Tongue (tissue), 3 donors: Measurements from ENCODE around the gene MFAP1. TPM values are rescaled to one million over a fixed set of nuclear protein-coding genes. Genes with fewer than 3 reads are reported as not detected.
A peak's percentile ranks its signal among the peaks of the same experiment; 100 is the strongest.

ENCODE experiments used
- DNase-seq: peaks from one replicate; pipeline ENCODE4 v3.0.0-alpha.2; 2015
- small RNA-seq: library from RNA; depleted of rRNA; stranded (forward); fragments of <200 nt; gene quantifications from one replicate; pipeline ENCODE3, GENCODE V24; 2014; ENCODE audit warnings: low replicate concordance
- total RNA-seq: library from RNA; depleted of rRNA; stranded (reverse); fragments of >200 nt; gene quantifications from one replicate; pipeline ENCODE4 v1.2.3, GENCODE V29; 2014

Gene MFAP1
- total RNA-seq, 1 donor from 2014 or later = 24.3 TPM

DNA sequence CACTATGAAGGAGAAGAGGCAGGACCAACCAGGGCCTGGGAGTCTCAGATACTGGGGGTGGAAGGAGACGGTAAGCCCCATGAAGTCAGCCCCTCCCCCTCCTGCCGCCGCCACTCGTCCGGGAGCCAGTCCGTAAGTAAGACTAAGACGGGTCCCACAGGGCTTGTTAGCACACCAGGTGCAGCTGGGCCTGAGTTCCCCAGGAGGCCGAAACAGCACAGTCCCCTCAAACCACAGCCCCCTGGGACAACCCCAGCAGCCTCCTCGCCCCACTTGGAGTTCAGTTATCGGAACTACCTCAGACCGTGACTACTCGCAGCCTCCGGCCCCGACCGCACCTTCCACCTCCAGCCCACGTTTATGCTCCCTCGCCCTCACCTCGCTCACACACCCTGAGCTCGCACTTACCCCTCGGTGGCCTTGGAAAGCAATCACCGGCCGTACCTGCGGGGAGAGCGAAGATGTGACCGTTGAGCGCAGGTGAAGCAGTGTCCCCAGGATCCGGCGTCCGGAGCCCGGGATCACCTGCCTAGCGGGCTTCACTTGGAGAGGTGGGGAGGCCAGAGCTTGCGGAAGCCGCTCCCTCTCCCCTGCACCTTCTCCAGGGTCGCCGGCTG, 48.3 kb downstream of the MFAP1 start:
- peak; percentile 30 for DNase-seq

DNA sequence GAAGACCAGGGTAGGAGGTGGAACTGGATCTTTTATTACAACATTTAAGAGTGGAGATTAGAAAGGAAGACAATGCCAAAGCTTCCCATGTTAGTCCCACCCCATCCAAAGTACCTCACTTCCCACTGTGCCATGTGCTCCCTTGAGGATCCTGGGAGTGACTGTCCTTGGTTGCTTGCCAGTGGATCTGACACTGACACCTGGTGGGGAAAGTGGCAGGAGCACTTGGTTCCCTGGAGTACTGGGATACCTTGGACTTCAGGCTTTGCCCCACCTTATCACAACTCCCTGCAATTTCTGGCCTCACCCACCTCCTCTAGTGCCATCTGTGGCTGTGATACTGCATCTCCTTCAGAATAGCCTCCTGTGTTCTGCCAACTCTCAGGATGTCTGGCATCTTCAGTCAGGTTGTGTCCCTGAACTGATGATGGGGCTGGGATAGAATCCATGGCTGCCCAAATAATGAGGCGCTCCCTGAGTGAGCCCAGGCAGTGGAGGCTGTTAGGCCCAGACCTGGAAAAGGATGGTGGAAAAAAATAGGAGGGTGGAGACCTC, 49.0 kb downstream of the MFAP1 start:
- DNase-seq = peak; percentile 35

DNA sequence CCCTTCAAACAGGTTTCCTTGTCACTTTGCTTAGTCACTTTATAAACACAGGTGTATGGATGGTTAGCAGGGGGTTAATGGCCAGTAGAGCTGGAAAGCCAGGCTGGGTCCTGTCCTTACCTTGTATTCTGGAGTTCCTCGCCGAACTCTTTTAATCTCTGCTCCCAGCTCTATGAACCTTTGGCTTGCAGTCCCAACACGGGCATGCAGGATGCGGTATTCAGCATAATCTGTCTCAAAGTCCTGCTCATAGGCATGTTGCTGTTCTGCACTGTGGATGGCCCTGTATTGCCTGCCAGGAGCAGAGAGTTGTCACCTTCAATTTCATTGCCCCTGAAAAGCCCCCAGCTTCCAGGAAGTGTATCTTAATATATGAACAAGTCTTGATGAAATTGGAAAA, 50.4 kb downstream of the MFAP1 start:
- DNase-seq = no peak

DNA sequence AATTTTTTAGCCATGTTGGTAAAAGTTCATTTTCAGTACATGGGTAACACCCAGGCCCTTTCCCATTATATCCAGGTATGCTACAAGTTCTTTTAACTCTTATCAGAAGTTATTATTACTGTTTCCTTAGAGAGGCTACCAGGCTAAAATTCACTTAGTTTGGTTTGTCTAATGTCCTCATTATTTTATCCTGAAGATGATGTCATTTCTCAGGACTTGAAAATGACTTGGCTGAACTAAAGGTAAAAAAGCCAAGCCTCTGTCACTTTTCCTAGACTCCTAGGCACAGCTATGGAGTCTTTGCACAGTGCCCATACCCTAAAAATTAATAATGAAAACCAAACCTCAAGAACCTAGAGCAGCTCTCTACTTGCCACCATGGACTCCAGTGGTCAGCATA, 51.9 kb downstream of the MFAP1 start:
- no peak for DNase-seq

DNA sequence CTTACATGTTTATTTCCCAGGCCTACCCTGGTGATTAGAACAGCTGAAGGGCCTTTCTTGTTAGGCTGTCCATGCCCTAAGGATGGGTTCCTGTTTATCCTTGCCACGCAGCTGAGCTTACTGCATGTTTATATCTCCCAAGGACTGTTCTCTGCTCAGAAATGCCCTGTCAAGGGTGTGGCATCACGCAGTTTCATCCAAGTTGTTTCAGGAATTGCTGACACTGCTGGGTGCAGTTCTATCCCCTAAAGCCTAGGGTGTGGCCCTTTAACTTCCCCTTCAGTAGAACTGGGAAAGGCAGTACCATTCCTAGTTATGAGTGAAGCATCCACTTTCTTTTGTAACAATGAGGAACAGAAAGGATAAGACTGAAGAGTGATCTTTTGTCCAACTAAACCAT, 52.7 kb downstream of the MFAP1 start:
- DNase-seq = no peak

DNA sequence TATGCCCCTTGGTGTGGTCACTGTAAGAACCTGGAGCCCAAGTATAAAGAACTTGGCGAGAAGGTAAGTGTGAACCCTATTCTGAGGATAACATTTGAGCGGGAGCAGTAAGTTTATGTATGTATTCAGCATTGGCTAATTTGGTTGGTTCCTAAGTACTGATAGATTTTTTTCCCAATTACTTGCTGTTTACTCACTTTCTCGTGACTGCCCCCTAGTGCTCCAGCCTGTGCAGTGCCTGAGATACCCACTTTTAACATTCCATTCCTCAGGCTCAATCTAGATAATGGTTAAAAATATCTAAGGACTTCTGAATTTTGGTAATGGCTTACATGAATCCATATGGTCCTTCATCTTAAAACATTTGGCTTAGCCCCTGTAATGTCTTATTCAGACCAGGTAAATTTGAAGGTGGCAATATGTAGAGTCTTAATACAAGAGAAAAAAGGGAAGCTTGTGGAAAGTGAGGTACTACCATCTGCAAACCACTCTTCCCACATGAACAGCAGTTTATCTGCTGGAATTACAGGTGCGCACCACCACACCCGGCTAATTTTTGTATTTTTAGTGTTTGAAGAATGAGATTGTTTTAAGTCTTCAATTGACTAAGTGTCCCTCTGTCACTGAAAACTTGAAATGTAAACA, 54.8 kb downstream of the MFAP1 start:
- peak; percentile 60 for DNase-seq

DNA sequence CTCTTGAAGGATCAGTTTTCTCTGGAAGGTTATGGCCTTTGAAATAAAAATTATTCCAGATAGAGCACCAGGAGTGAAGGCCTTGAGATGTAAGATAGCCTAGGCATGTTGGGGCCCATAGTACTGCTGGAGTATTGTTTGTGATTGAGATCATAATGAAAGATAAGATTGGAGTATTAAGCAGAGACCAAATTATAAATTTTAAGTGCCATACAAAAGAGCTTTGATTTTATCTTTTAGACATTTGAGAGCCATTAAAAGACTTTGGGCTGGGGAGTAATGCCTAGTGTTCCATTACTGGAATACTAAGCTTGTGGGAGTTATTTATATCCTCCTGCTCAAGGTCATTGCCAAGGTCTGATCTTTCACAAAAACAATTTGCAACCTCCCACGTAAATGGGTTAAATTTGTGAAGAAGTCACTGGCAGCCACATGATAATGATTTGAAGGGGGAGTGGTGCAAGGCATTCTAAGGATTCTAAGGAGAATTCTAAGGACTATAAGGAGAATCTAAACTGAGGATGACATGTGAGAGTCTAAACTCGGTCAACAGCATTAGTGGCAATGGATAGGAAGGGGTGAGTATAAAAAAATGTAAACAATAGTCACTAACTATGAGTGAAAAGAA, 60.6 kb downstream of the MFAP1 start:
- no peak for DNase-seq

DNA sequence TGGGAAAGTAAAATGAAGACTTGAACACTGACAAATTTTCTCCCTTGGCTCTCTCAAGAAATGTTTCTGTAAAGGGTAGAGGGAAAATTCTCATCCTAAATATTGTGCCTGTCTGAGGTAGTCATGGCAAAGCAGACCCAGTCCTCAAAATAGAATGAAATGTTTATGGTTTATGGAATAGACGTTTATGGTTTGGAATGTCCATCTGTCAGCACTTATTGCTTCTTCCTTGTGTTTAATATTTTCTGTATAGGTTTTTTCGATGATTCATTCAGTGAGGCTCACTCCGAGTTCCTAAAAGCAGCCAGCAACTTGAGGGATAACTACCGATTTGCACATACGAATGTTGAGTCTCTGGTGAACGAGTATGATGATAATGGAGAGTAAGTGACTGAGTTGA, 61.7 kb downstream of the MFAP1 start:
- no peak for DNase-seq

Small RNA genes within 50 kb of the gene (small RNA-seq; reads per million reads assigned to genes)
- not detected for gene MIR1282
- not detected for gene RF00019

Other genes with a start within 250 kb of the MFAP1 start
- gene PPIP5K1, start 234.5 kb downstream of the MFAP1 start, total RNA-seq = 15.5 TPM
- gene CKMT1B, start 230.7 kb downstream of the MFAP1 start, total RNA-seq = 4.3 TPM
- 0.21 TPM for gene STRC, start 205.9 kb downstream of the MFAP1 start, total RNA-seq
- 0.51 TPM for gene CATSPER2, start 175.8 kb downstream of the MFAP1 start, total RNA-seq
- gene CKMT1A, start 130.8 kb downstream of the MFAP1 start, total RNA-seq = 0.31 TPM
- gene PDIA3, start 78.3 kb downstream of the MFAP1 start, total RNA-seq = 126 TPM
- 6.1 TPM for gene ELL3, start 47.7 kb downstream of the MFAP1 start, total RNA-seq
- gene SERF2, start 32.4 kb downstream of the MFAP1 start, total RNA-seq = 272 TPM
- 0.10 TPM for gene SERINC4, start 24.5 kb downstream of the MFAP1 start, total RNA-seq
- gene HYPK, start 24.1 kb downstream of the MFAP1 start, total RNA-seq = 2.6 TPM
- gene WDR76, start 2.3 kb upstream of the MFAP1 start, total RNA-seq = 11.7 TPM